ENCODE measurements around the gene DNAJC7.
"Not testable (repeated sequence)": the region's sequence is repeated elsewhere in the genome, so short reads cannot be mapped to it uniquely, and the experiment has no call there.

Gene DNAJC7

GRCh38 chr17:42039794-42040763 is 22.8 kb upstream of the DNAJC7 start:
- FAIRE-seq = no peak

- FAIRE-seq = no peak
Observed at GRCh38 chr17:42038221-42038973, 21.2 kb upstream of the DNAJC7 start.

GRCh38 chr17:42034059-42034458 is 16.8 kb upstream of the DNAJC7 start:
- FAIRE-seq = no peak

- no peak for FAIRE-seq
Observed at GRCh38 chr17:42031584-42031983, 14.3 kb upstream of the DNAJC7 start.

GRCh38 chr17:42028791-42029127 is 11.5 kb upstream of the DNAJC7 start:
- FAIRE-seq = no peak

GRCh38 chr17:42027961-42028790 is 10.9 kb upstream of the DNAJC7 start:
- no peak for FAIRE-seq

GRCh38 chr17:42027590-42027889 is 10.3 kb upstream of the DNAJC7 start:
- no peak for FAIRE-seq

- FAIRE-seq = no peak
Observed at GRCh38 chr17:42026857-42027589, 9.8 kb upstream of the DNAJC7 start.

GRCh38 chr17:42025936-42026335 is 8.7 kb upstream of the DNAJC7 start:
- no peak for FAIRE-seq

GRCh38 chr17:42025191-42025579 is 7.9 kb upstream of the DNAJC7 start:
- no peak for FAIRE-seq

GRCh38 chr17:42023524-42024349 is 6.5 kb upstream of the DNAJC7 start:
- FAIRE-seq = no peak

- FAIRE-seq = not testable (repeated sequence)
Observed at GRCh38 chr17:42020845-42021244, 3.6 kb upstream of the DNAJC7 start.

- no peak for FAIRE-seq
Observed at GRCh38 chr17:42019509-42020404, 2.5 kb upstream of the DNAJC7 start, which contains the start of gene NKIRAS2. Gene NKIRAS2 (plus strand): TSS chr17:42020090. CDS start chr17:42021578, 1,488 bp downstream.

GRCh38 chr17:42018988-42019387 is 1.7 kb upstream of the DNAJC7 start:
- no peak for FAIRE-seq

- FAIRE-seq = no peak
Observed at GRCh38 chr17:42018339-42018738, 1.1 kb upstream of the DNAJC7 start.

- FAIRE-seq = no peak
Observed at GRCh38 chr17:42017866-42018200, 594 bp upstream of the DNAJC7 start.

GRCh38 chr17:42016411-42016831 is 818 bp downstream of the DNAJC7 start:
- no peak for FAIRE-seq

GRCh38 chr17:42013740-42014139 is 3.5 kb downstream of the DNAJC7 start:
- FAIRE-seq = not testable (repeated sequence)

GRCh38 chr17:42012363-42012762 is 4.9 kb downstream of the DNAJC7 start:
- FAIRE-seq = not testable (repeated sequence)

GRCh38 chr17:42010898-42011516 is 6.2 kb downstream of the DNAJC7 start:
- no peak for FAIRE-seq

All from A204.1 (cell line).